GM13976 (cell line): Measurements from ENCODE around the gene SEMA6B.
"Not testable (repeated sequence)": the region's sequence is repeated elsewhere in the genome, so short reads cannot be mapped to it uniquely, and the experiment has no call there.

Experiments
- DNase-seq: peaks from one replicate; pipeline ENCODE4 v3.0.0; 2012; ENCODE audit warnings: low spot score
- CTCF ChIP-seq: IDR thresholded peaks from 2 replicates; pipeline ENCODE4 v1.5.1; 2012; ENCODE audit warnings: borderline replicate concordance, mild to moderate bottlenecking; ENCODE audit not compliant: insufficient read depth; ENCODE audit errors: extremely low read depth, missing control alignments, control extremely low read depth
- in situ Hi-C: fragments of 300-500 bp; cut with MboI; formaldehyde crosslinking; loops from one replicate; pipeline ENCODE4 v1.12.0; 2022; ENCODE audit warnings: low sequenced_read_pairs, mixed read lengths, inconsistent platforms; ENCODE audit not compliant: unreplicated experiment

The SEMA6B gene

DNA sequence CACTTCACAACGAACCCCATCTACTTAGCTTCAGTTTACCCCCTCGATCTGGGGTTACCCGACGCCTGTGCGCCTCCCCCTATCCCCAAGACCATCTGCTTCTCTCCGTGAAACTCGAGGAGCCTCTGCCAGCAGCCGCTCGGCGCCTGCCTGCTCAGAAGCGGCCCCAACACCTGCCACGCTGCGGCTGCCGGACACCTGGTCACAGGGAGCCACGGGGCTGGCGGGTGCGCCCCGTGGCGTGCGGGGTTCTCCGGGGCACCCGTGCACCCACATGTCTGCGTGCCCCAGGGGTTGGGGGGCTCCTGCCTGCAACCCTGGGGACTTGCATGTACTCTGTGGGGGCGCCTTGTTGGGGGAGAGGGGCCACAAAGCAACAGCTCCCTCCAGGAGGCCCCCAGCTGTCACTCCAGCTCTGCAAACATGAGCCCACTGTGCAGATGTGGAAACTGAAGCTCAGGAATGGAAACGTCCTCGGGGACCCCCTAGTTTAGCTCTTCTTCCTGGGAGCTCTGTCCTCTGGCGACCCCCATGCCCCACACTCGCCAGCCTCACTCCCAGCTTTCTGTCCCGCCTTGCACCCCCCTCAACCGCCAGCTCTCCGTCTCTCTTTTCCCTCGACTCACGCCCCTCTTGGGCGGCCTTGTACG lies 7.0 kb upstream of the SEMA6B start:
- in situ Hi-C loops, result no loop called here
- DNase-seq, result no peak
- no peak for TF ChIP-seq CTCF

GRCh38 chr19:4563562-4563961 lies 4.1 kb upstream of the SEMA6B start:
- DNase-seq, in situ Hi-C loops: not testable (repeated sequence)

DNA sequence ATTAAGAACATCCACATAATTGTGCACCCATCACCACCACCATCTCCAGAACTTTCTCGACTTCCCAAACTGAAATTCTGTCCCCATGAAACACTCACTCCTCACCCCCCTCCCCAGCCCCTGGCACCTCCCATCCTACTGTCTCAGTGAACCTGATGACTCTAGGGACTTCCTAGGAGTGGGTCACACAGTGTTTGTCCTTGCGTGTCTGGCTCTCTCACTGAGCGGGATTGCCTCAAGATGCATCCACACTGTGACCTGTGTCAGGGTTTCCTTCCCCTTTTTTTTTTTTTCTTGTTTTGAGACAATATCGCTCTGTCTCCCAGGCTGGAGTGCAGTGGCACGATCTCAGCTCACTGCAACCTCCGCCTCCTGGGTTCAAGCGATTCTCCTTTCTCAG lies 2.6 kb upstream of the SEMA6B start:
- DNase-seq, in situ Hi-C loops: not testable (repeated sequence)

GRCh38 chr19:4557971-4558941 lies 1.2 kb downstream of the SEMA6B start:
- peak; percentile 79 for DNase-seq
- in situ Hi-C loops, result no loop called here

GRCh38 chr19:4557144-4557970 lies 2.1 kb downstream of the SEMA6B start:
- TF ChIP-seq CTCF, result peak; percentile 12
- DNase-seq, result no peak
- in situ Hi-C loops, result no loop called here

More at GRCh38 chr19:4557971-4558941, 1.2 kb downstream of the SEMA6B start:
- peak; percentile 99 for TF ChIP-seq CTCF

- no peak for TF ChIP-seq CTCF
- peak; percentile 67 for DNase-seq
- in situ Hi-C loops, result no loop called here
Observed at GRCh38 chr19:4556597-4557127, 2.8 kb downstream of the SEMA6B start.
